GM19372 (cell line): ENCODE data around the gene NEUROD2.

Experiments used
- ATAC-seq: cut with Tn5 transposase; IDR thresholded peaks from one replicate; pipeline ENCODE4 v1.9.1; 2021; ENCODE audit warnings: mild to moderate bottlenecking, low read depth, moderate library complexity; ENCODE audit not compliant: unreplicated experiment

The NEUROD2 gene

GRCh38 chr17:39636587-39636926 is 28.8 kb upstream of the NEUROD2 start:
- peak; percentile 10 for ATAC-seq

- ATAC-seq: no peak
These were observed 28.0 kb upstream of the NEUROD2 start for GRCh38 chr17:39635614-39636176.

GRCh38 chr17:39634384-39634871 is 26.7 kb upstream of the NEUROD2 start:
- no peak for ATAC-seq

DNA sequence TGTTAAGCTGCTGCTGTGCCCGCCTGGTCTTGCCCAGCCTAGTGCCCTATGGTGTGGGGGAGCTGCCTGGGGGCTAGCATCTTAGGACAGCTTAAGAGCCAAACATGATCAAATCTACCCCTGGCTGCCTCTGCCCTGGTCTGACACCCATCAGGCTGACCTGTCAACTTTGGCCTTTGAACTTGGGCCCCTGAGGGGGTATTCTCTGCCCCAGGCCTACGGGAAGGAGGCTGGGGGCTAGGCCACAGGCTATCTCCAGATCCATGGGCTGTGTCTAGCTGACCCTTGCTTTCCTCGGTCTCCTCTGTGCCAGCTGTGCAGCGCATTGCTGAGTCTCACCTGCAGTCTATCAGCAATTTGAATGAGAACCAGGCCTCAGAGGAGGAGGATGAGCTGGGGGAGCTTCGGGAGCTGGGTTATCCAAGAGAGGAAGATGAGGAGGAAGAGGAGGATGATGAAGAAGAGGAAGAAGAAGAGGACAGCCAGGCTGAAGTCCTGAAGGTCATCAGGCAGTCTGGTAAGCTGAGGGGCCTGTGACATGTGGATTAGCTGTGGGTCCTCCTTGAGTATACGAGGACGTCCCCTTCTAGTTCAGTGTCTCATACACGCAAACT is 26.0 kb upstream of the NEUROD2 start:
- ATAC-seq: no peak

GRCh38 chr17:39632153-39632941 is 24.6 kb upstream of the NEUROD2 start:
- ATAC-seq: no peak

DNA sequence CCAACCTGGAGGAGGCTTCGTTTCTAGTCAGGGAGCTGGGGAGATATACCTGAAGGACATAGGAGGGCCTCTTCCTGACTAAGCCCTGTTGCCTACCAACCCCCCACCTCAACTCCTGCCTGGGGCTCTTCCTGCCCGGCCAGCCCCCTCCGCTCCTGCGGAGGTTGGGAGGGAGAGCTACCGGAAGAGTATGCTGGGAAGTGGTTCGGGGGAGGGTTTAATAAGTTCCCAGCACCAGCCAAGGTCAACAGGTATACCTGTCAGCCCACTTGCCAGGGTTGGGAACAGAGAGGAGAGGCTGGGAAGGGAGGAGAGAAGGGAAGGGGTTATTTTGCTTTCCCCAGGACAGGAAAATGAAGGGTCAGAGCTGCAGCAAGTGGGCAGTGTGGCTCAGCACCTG is 23.7 kb upstream of the NEUROD2 start:
- ATAC-seq: no peak

DNA sequence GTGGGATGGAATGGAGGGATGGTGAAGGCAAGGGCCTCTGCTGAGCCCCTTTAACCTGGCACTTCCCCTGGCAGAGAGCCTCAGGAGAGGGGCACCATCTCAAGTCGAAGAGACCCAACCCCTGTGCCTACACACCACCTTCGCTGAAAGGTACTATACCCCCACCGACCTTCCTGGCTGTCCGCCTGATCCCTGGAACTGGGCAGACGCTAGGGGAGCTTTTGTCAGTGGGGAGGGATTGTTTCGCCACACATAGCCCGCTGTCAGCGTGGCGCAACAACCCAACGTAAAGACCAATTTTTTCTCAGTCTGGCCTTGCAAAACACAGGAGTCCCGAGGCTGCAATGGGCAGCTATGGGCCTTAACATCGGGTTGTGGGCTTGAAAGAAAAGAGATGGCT is 22.2 kb upstream of the NEUROD2 start:
- ATAC-seq: no peak

- no peak for ATAC-seq
These were observed 21.8 kb upstream of the NEUROD2 start for GRCh38 chr17:39629494-39629880.

DNA sequence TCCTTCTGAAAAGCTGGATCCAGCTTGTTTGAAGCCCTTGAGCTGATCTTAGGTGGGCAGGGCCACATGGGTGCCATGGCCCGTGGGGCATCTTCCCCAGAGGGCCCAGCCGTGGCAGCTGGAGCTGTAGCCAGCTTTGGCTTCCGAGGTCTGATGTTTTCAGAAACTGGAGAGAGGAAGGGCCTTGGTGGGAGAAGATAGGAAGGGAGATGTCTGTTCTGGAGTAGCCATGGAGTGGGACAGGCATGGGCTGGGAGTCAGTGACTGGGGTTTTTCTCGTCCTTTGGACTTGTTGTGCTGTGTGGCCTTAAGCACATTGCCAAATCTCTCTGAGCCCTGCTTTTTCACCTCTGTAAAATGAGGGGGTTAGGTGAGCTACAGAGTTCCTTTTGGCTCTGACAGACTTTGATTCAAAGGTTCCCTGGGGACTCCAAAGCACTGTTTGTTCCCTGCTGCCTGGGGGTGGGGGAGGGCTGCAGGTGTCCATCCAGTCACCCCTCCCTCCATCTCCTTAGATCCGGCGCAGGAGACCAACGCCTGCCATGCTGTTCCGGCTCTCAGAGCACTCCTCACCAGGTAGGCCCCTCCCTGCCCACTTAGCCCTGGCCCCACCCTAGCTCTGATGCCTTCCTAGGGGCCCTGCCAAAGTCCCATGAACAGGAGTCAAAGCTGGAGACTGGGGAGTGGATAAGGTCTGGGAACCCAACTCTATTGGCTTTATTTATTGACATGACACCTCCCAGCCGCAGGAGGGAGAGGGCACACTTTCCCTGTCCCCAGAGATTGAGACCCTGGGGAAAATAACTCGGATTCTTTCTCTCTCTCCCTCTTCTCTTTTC is 21.2 kb upstream of the NEUROD2 start:
- no peak for ATAC-seq

- no peak for ATAC-seq
These were observed 20.2 kb upstream of the NEUROD2 start for GRCh38 chr17:39627712-39628516.

GRCh38 chr17:39627047-39627711 is 19.5 kb upstream of the NEUROD2 start:
- no peak for ATAC-seq

GRCh38 chr17:39626171-39627046 is 18.7 kb upstream of the NEUROD2 start, which contains the start of gene PPP1R1B:
PPP1R1B (plus strand) TSS chr17:39626952; CDS start chr17:39627393, 441 bp downstream.
- ATAC-seq: no peak

DNA sequence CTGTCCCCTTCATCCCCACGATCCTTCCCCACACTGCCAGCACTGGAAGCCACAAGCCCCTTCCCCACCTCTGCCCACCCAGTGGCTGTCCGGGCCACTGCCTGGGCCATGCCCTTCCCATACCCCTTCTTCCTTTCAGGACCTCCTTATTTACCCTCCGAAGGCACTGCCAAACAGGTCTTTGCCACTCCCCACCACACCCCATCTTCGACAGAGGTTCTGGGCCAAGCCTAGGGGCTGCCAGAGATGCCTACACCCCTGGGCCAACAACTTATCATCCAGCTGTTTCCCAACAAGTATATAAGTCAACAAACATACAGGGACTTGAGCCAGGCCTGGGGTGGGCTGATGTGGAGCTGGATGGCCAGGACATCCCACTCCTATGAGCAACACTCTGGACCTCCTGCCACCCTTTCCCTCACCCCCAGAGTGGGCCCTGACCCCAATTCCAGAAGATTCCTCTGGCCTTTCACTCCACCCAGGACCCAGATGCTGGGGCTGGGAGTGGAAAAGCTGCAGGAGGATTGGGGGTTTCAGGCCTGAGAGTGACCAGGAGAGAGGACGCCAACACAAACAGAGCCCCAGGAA is 17.6 kb upstream of the NEUROD2 start:
- ATAC-seq: no peak

DNA sequence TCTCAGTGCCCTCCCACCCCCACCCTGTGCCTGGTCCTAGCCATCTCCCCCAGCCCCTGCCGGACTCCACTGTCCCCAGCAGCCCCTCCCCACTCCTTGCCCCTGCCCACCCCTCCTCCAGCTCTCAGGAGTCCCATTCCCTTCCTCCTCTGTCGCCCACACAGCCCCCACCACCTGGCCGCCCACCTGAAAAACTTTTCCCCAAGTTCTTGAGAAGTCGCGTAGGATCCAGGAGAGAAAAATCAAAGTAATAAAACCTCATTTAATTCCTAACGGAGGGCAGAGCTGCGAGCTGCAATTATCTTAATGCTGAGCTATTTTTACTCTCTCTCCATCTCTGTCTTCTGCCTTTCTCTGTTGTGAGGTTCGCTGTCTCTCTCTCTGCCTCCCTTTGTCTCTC is 16.6 kb upstream of the NEUROD2 start:
- no peak for ATAC-seq

- ATAC-seq: peak; percentile 60
These were observed 15.7 kb upstream of the NEUROD2 start for GRCh38 chr17:39623356-39623950.

GRCh38 chr17:39622380-39623006 is 14.8 kb upstream of the NEUROD2 start:
- no peak for ATAC-seq
